GM12801 (cell line): ENCODE measurements around the gene CTDSPL2.

ENCODE experiments used
- TF ChIP-seq, protein P1 (sequence below): IDR thresholded peaks from one replicate; pipeline ENCODE4 v1.5.1; 2011; ENCODE audit warnings: control low read depth; ENCODE audit not compliant: insufficient read length; ENCODE audit errors: extremely low read depth

CTDSPL2 gene

DNA sequence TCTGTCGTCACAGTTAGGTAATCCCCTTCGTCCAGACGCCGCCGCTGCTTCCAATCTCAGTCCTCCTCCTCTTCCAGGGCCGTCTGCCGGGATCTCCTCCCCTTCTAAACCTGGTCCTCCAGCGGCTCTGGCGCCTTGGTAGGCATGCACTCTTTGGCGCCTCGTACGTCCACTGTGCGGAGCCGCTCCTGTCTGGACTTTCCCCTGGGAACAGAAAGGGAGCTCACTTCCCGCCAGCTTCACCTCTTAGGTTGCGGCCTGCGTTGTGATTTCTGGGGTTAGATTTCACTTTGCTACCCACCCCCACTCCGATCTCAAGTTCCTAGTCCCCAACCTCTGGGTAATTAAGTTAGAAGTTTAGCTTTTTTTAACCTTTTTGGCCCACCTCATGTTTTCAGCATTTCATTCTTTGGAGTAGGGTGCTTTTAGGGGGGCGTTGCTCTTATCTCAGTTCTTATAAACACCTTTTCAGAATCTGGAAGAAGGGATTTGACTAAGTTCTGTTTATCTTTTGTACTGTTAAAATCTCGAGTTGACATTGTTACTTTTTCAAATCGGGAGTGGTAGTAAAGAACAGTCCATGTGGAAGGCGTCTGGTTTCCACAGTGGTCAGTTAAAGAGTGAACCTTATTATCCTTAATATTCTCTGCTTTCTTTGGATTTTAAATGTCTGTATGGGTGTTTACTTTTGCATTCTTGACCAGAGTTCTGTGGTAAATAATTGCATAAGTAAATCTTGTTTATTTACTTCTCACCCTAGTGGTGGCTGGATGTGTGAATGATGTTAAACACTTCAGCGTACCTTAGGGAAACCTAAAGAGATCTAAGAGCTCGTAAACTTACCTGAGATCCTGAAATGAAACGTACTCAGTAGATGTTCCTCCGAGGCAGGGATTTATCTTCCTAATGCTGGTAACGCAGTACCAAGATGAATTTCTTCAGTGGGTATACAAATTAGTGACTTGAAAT, 611 bp downstream of the CTDSPL2 start:
- TF ChIP-seq, protein P1, sequence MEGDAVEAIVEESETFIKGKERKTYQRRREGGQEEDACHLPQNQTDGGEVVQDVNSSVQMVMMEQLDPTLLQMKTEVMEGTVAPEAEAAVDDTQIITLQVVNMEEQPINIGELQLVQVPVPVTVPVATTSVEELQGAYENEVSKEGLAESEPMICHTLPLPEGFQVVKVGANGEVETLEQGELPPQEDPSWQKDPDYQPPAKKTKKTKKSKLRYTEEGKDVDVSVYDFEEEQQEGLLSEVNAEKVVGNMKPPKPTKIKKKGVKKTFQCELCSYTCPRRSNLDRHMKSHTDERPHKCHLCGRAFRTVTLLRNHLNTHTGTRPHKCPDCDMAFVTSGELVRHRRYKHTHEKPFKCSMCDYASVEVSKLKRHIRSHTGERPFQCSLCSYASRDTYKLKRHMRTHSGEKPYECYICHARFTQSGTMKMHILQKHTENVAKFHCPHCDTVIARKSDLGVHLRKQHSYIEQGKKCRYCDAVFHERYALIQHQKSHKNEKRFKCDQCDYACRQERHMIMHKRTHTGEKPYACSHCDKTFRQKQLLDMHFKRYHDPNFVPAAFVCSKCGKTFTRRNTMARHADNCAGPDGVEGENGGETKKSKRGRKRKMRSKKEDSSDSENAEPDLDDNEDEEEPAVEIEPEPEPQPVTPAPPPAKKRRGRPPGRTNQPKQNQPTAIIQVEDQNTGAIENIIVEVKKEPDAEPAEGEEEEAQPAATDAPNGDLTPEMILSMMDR = no peak

DNA sequence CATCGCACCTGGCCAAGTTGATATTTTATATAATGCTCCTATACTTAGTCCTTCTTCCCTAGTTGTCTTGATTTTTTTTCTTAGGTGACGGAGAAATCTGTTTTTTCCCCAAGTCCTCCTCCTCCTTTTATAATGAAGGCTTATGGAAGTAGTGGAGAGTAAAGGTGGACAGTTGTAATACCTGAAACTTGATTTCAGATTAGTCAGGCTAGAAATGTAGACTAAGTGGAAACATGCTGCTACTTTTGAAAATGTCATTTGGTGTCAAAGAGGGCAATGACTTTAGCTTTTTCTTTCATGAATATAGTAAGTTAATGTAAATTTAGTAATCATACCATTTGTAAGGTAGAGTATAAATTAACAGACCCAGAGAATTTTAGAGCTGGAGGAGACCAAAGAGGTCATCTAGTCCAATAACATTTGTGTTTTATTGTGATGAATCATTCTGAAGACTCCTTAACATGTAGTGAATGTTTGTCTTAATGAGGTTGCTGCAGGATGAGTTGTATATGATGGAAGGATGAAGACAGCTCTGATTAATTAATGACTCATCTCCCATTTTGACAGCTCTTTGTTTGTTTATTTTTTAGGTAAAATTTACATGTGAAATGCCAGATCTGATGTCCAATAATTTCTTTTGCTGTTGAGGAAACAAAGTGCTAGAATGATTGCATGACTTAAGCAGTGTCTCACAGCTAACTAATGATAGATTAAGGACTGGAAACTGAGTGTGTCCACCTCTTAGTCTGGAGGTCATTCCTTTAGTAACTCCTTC, 8.7 kb downstream of the CTDSPL2 start:
- TF ChIP-seq, protein P1 = no peak

DNA sequence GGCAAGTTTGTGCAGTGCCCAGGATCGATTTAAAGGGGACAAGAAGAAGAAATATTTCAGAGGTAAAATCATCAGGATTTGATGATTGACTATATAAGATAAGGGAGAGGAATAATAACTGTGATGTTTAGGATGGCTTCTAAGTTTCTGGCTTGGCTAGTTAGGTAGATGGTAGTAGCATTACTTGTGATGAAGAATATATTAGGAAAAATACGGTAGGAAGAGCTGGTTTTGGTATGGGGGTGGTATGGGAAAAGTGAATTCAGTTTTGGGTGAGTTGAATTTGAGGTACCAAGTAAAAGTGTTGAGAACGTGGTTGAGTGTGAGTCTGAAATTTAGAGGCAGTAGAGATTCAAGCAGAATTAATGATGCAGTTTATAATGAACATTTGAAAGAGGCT, 11.0 kb downstream of the CTDSPL2 start:
- TF ChIP-seq, protein P1 = no peak

DNA sequence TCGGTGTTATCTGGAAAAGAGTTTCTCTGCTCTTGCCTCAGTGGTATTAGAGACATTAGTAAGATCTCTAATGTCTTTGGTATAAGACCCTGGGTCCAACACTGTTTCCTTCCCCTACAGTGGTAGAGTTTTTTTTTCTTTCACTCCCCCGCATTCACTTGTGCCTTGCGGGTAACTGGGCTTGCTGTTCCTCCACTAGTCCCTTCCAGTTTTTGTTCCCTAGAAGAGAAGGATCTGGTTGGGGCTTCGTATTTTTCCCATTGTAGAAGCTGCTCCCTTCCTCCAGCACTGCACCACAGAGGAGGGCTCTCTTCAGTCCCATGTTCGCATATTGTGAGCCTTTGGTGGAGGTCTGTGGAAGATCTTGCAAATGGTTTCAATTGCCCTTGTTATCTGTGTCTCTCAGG, 13.7 kb downstream of the CTDSPL2 start:
- TF ChIP-seq, protein P1 = no peak

DNA sequence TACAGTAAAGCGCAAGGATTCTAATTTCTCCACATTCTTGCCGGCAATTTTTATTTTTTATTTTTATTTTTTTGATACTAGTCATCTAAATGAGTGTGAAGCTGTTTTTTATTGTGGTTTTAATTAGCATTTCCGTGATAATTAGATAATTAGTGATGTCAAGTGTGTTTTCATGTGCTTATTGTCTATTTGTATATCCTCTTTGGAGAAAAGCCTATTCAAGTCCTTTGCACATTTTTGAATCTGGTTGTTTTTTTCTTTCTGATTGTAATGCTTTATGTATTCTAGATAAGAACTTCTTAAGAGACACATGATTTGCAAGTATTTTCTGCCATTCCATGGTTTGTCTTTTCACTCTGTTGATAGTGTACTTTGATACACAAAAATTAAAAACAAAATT, 16.1 kb downstream of the CTDSPL2 start:
- TF ChIP-seq, protein P1 = no peak

DNA sequence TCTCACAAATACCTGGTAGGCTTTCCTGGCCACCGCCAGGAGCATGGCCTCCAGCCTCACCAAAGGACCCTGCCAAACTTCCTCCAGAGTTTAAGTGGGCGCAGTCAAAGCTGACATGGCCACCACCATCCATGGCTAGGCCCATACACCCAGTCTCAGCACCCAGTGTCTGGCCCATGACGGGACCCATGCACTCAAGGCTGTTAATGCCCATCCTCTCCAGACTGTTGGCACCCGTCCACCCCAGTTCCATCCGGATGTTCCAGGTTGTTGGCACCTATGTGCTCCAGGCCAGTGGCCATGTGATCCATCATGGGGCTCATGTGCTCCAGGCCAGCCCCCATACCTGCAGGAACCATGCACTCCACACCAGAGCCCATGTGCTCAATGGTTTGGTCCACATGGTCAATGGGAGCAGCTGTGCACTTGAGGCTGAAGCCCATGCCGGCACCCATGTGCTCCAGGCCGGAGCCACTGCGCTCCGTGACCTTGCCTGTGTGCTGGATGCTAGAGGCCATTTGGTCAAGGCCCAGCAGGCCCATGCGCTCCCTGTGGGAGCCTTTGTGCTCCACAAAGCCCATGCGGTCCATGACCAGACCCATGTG, 20.4 kb downstream of the CTDSPL2 start:
- TF ChIP-seq, protein P1 = no peak

DNA sequence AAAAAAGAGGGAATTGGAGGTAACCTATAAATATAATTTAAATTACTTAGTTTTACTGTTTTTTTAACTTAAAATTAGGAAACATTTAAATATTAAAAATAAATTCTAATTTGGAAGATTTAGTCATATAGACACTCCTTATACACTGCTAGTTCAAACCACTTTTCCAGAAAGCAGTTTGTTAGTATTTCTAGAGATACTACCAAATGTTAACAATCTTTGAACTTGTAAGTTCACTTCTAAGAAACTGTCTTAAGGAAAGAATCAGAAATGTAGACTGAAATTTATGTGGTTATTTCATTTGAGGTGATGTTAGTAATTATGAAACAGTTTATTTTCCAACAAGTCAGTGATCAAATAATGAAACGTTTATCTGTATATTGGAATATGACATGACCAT, 22.7 kb downstream of the CTDSPL2 start:
- TF ChIP-seq, protein P1 = no peak
